GM21576 (cell line): ENCODE measurements around the gene HTT-AS.
"Not testable (repeated sequence)": the region's sequence is repeated elsewhere in the genome, so short reads cannot be mapped to it uniquely, and the experiment has no call there.

ENCODE experiments used
- ATAC-seq: cut with Tn5 transposase; IDR thresholded peaks from one replicate; pipeline ENCODE4 v1.9.1; 2021; ENCODE audit warnings: mild to moderate bottlenecking, moderate library complexity; ENCODE audit not compliant: unreplicated experiment

Gene HTT-AS

DNA sequence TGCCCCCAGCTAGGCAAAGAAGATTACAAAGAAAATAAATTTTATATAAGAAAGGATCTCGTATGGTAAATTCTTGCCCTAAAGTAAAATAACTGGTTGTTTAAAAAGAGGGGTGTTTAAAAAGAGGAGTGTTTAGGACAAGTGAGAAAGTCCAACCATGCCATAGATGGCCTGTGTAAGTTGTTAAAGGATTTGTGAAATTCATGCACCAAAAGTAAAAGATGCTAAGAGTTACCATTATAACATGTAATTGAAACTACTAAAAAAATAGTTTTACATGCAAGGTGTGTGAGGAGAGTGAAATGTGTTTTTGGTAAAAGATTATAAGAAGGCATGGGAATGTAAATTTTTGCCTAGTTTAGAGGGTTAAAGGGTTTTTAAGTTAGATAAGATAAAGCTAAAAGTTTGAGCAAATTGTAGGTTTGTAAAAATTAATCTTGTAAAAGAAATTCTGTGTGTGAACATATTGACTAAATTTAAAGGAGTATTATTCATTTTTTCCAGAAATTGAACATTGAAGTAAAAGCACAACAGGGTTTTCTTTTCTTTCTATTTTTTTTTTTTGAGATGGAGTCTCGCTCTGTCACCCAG is 20.1 kb downstream of the HTT-AS start:
- ATAC-seq = no peak

DNA sequence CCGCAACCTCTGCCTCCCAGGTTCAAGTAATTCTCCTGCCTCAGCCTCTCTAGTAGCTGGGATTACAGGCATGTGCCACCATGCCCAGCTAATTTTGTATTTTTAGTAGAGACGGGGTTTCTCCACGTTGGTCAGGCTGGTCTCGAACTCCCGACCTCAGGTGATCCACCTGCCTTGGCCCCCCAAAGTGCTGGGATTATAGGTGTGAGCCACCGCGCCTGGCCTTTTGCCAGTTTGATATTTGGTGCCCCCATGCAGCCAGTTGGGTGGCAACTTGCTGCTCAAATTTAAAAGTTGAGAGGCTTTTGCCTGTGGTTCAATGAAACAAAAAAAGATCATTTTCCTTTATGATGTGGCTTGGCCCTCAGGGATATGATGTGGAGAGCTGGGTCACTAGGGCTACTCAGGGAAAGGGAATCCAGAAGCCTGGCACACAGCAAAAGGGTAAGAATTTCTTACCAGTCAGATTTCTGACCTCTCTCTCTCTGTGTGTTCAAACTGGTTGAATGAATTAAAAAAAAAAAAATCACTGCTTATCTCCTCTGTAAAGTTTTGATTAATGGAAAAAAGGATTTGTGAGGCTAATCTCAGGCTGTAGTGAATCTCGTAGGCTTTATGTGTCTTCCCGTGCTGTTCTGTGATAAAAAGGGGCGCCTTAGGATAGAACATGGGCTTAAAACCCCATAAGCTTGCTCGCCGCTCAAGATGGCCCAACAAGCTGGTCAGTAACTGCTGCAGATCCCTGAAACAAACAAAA is 23.0 kb downstream of the HTT-AS start:
- not testable (repeated sequence) for ATAC-seq

DNA sequence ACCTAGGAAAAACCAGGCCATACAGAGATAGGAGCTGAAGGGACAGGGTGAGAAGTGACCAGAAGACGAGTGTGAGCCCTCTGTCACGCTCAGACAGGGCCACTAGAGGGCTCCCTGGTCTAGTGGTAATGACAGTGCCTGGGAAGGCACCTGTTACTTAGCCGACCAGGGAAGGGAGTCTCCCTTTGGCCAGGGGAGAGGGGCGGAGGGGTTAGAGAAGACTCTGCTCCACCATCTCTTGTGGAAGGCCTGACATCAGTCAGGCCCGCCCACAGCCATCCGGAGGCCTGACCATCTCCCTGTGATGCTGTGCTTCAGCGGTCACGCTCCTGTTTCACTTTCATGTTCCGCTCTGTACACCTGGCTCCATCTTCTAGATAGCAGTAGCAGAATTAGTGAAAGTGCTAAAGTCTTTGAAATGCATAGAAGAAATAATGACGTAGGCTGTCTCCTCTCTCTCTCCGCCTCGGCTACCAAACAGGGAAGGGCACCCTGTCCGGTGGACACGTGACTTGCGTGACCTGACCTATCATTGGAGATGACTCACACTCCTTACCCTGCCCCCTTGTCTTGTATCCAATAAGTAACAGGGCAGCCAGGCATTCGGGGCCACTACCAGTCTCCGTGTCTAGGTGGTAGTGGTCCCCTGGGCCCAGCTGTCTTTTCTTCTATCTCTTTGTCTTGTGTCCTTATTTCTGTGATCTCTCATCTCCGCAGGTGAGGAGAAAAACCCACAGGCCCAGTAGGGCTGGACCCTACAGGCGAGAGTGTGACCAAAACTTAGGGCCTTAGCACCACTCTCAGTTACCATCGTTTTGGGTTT is 26.7 kb downstream of the HTT-AS start:
- peak; percentile 88 for ATAC-seq

DNA sequence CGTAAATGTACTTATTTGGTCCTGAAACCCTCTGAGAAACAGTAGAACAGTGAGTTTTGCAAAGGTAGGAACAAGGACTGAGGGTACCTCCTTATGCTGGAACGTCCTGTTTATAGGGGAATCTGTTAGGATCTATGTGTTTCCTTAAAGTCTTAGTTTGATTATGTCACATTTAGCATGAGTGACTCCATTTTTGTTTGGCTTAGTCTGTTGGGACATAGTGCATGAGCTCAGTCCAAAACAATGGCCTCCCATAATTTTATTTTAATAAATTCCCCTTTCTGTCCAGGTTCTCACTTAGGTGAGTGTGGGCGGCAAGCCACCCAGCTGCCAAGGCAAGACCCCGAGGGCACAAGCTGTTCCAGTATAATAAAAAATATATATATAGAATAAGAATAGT is 27.7 kb downstream of the HTT-AS start:
- no peak for ATAC-seq

DNA sequence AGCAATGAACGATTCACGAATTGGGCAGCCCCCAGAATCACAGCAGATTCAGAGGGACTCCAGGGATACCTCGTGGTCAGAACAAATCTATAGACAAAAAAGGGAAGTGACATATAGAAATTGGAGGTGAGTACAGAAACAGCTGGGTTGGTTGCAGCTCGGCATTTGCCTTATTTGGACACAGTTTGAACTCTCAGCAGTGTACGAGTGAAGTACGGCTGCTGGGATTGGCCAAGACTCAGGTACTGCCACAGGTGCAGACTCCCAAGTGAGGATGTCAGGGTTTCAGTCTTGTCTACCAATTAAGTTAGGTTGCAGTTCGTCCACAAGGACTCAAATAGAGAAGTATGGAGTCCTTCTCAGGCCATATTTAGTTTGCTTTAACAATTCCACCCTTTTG is 28.2 kb downstream of the HTT-AS start:
- no peak for ATAC-seq

DNA sequence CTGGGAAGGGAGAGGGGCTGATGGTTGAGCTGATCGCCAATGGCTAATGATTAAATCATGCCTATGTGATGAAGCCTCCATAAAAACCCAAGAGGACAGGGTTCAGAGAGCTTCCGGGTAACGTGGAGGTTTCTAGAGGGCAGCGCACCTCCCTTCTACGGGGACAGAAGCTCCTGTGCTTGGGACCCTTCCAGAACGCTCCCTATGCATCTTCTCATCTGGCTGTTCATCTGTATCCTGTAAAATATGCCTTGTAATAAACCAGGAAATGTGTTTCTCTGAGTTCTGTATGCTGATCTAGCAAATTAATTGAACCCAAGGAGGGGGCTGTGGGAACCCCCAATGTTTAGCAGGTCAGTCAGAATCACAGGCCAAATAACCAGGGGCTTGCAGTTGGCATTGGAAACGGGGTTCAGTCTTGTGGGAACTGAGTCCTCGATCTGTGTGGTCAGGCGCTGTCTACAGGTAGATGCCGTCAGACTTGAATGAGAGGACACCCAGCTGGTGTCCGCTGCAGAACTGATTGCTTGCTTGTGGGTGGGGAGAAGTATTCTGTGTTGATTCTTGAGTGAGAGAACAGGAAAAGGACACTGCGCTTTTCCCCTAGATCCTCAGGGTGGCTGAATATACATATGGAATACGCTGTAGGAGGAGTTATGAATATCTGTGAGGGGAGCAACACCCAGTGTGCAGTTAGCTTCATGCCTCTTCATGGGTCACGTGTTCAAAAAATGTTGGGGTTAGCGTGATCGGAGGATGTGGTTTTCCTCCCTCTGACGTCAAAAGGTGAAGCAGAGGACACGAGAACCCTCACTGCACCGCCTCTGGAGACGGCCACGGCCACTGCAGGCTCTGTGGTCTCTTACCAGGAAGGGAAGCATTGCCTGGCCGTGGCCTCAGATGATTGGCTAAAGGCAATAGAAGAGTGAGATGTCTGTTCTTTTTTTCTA is 29.2 kb downstream of the HTT-AS start:
- ATAC-seq = no peak

DNA sequence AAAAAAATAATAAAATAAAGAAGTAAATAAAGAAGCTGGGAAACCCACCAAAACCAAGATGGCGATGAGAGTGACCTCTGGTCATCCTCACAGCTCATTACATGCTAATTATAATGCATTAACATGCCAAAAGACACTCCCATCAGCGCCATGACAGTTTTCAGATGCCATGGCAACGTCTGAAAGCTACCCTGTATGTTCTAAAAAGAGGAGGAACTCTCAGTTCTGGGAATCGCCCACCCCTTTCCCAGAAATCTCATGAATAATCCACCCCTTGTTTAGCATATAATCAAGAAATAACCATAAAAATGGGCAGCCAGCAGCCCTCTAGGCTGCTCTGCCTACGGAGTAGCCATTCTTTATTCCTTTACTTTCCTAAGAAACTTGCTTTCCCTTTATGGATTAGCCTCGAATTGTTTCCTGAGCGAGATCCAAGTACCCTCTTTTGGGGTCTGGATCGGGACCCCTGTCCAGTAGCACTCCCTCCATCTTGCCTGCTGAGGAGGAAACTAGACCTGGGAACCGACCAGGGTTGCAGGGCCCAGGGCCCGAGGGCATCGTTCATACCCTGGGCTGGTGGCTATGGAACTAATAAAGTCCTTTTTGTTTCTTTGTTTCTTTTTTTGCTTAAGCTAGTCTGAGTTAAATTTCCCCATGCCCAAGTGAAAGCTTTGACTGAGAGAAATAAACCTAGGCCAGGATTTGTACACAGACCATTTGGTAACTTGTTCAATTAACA is 30.9 kb downstream of the HTT-AS start:
- ATAC-seq = no peak

DNA sequence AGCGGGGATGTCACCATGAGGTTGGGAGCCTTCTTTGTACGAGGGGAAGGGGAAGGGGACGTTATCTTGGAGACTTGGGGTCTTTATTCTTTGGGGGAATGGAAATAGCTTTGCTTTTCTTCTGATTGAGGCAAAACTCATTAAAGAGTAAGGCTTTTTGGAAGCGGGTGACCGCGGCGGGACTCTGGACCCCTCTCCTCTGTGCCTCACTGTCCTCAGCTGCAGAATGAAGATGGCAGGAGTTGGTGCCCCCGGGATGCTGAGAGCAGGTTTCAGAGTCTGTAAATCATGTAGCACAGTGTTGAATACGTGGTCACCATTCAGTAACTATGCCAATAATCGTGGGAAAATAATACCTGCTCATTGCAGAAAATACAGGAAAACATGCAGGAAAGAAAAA is 32.1 kb downstream of the HTT-AS start:
- ATAC-seq = no peak

DNA sequence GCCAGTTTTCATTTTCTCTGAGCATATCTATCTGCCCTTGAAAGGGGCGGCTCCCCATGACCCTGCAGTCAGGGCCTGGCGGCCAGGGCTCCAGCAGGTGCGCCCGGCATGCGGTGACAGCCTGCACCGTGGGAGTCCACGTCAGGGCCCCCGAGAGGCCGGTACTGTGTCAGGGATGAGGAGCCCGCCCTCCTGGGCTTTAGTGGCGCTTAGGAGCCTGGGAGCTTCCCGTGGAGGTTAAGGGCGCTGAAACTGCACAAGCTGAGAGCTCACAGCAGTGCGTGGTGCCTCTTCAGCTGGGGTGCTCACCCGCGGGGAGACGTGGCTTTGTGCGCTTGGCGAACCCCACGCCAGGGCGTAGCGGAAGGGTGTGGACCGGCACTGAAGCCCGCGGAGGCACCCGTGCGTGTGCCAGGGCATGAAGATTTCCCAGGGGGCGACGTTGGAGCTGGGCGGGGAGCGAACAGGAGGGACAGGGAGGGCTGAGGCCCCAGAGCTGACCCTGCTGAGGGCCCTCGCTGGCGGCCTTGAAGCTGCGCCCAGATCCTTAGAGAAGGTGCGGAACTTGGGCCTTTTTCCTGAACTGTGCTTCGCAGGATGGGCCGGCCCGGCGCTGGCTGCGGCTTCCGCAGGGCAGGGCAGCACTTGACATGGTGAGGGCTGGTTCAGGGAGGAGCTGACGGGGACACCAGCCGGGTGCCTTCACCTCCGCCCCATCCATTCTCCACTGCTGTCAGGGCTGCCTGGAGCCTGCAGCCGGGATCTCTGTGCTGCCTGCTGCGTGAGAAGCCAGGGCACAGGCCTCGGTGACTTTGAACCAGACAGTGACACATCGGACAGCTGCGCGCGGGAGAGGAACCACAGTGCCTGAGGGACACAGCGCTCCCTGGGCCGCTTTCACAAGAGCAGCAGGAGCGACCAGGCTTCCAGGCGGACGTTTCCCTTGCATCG is 32.9 kb downstream of the HTT-AS start:
- no peak for ATAC-seq

DNA sequence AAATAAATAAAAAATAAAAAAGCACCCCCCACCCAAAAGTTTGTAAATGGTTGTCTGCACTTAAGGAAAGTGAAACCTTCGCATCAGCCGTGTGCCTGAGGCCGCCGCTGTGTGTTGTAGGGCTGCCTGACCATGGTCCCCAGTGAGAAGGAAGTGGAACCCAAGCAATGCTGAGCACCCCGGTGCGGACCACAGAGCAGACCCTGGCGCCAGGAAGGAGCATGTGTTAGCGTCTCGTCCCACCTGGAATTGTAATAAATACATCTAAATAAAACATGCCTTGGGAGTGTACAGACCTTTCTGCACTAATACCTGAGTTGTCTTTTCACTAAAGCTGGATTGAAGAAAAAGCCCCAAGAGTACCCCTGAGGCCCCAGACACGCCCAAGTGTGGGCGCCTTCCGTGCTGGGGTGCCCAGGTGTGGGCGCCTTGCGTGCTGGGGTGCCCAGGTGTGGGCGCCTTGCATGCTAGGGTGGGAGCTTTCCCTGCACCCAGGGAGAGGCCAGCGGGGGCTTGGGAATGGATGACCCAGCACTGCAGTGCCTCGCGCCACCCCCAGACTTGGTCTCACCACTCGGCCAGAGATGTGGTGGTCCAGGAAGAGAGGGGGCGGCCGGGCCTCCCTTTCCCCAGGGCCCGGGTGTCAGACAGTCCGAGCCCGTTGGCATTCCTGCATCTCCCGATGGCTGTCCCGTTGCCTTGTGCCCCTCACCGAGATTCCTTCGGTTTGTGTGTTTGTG is 33.7 kb downstream of the HTT-AS start:
- ATAC-seq = peak; percentile 42

DNA sequence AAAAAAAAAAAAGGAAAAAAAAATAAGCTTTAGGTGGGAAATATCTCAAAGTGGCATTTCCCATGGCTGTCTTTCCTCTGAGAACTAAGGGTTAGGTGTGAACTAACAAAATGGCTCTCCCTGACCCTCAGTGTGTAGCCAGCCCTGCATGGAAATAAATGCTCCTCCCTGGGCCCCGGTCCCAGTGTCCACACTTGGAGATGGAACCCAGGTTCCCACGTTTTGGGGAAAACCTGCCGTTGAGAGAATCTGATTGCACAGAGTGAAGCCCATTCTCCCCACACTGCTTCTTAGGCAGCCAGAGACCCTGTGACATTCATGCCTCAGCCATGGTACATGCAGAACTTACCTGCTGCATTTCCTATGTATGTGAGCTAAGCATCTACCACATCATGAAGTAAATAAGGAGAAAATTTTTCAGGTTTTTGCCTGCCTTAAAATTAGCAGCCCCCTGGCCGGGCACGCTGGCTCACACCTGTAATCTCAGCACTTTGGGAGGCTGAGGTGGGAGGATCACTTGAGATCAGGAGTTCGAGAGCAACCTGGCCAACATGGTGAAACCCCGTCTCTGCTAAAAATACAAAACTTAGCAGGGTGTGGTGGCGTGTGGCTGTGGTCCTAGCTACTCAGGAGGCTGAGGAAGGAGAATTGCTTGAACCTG is 34.5 kb downstream of the HTT-AS start:
- no peak for ATAC-seq

DNA sequence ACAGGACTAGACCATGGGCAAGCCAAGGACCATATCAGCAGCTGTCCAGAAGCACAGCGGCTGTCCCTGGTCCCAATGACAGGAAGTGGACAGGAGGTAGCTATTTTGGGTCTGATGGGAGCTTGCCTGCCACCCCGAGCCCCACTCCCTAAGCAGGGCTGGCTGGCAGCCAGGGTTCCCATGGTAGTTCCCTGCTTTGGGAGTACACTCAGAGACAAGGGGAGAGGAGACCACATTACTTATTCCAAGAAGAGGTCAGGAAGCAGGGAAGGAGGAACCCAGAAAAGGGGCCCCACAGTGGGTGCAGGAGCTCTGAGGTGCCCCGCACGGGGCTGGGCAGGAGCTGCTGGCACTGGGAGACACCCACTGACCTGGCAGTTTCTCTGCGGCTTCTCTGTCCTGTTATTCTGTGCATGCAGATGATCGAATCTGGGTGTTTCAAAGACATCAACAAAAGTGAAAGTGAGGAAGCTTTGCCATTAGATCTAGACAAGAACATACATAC is 36.3 kb downstream of the HTT-AS start:
- ATAC-seq = no peak

DNA sequence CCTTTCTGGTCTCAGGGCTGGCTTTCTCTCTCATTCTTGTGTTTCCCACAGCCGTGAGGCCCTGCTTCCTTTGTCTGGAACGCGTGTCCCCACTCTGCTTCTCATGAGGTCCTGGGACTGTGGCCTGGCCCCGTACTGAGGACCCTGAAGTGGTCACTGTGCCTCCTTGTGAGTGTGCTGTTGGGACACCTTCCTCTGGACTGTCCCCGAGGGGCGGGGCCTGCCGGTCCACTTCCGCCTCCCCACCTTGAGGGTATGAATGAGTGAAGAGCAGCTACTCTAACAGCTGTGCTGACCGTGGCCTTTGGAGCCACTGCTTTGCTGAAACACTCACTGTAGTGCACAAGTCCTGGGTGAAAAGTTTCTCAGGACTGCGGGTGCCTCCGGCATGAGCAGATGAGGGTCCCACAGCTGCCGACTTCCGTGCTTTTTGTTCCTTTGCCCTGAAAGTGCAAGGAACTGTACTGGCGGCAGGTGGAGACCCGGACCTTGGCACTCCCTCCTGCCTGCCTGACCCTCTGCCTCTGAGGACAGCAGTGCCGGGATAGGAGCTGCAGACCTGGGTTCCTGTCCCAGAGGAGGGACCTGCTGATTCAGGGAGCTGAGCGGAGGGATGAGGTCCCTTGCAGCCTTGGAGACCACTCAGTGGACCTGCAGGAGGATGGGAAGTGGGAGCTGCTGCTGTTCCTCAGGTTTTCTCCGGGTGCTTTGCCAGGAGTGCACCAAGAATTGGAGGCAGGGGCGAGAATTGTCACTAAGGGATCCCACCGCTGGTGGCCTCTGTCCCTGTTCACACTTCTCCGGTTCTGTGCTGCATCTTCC is 38.0 kb downstream of the HTT-AS start:
- no peak for ATAC-seq

DNA sequence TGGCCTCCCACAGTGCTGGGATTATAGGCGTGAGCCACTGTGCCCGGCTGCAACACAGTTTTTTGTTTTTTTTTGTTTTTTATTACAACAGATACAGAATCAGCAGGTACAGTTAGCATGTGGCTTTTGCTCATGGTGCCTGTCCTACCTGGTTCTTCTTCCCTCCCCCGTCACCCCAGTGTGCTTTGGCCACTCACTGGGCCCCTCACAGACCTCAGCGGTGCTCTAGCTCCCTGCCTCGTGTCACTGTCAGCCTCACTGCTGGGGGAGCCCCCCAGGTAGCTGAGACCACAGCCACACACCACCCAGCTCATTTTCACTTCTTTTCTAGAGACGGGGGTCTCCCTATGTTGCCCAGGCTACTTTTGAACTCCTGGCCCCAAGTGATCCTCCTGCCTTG is 38.7 kb downstream of the HTT-AS start:
- ATAC-seq = no peak

DNA sequence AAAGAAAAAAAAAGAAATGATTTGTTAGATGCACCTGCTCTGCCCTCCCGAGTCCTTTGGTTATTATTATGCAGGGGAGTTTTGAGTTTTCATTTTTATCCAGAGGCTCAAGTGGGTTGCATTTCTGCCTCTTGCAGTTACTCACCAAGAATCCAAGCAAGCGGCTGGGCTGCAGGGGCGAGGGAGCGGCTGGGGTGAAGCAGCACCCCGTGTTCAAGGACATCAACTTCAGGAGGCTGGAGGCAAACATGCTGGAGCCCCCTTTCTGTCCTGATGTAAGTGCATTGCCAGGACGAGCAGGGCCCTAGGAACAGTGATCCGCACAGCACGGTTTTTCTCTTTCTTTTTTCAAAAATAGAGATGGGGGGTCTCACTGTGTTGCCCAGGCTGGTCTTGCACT is 39.1 kb downstream of the HTT-AS start:
- no peak for ATAC-seq

DNA sequence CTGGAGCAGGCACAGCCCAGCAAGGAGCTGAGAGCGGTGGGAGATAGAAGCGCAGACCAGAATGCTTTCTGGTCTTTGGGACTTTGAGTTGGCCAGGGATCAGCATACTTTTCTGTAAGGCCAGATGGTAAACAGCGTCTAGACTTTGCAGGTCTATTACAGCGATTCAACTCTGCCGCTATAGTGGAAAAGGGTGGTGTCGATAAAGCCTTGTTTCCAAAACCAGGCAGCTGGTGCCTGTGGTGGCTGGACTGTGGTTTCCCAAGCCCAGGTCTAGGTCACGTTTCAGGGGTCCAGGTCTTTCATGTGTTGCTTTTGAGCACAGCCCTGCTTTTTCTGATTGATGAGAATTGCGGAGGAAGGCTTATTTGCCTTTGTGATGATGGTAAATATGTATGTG is 40.1 kb downstream of the HTT-AS start:
- no peak for ATAC-seq
